ENCODE data around the gene TRNAU1AP.

GRCh38 chr1:28537457-28538199 is 15.3 kb upstream of the TRNAU1AP start:
- TF ChIP-seq CTCF (conservative IDR thresholded peaks at IDR 0.05) (no peak), ZFX (IDR thresholded peaks at IDR 0.05) (no peak)
